ENCODE data around the gene SHROOM1. TPM values are rescaled to one million over a fixed set of nuclear protein-coding genes. Genes with fewer than 3 reads are reported as not detected.

Gene SHROOM1
- total RNA-seq, 1 experiment from 2014 or later: 23.3 TPM

GRCh38 chr5:132777209-132778069 is 53.0 kb downstream of the SHROOM1 start, which contains the start of gene SEPTIN8:
TSS of gene SEPTIN8 (minus strand) at chr5:132777239. CDS start at chr5:132777137, 102 bp downstream.
- Histone ChIP-seq H3F3A (ENCODE audit: insufficient read depth, low read depth) (0 out of 2 replicates have a peak, but pooled peaks cover 5% of the 10 kb centered on the region), H3K27ac (no peak within 1 kb of the TSS), H4K20me1 (ENCODE audit: insufficient read depth) (no peaks in the 10 kb centered on the region), H2AFZ (peak within 1 kb of the TSS; percentile 98), H3K9me2 (ENCODE audit: insufficient read depth) (no peaks in the 10 kb centered on the region), H3K4me1 (replicated peaks; ENCODE audit: insufficient read depth) (peaks cover 15% of the 10 kb centered on the region), H3K4me3 (peak within 1 kb of the TSS; percentile 81), H3K27me3 (ENCODE audit: insufficient read depth, low read depth) (no peaks in the 10 kb centered on the region; the same call in 1 of the 2 replicates), H3K4me2 (peak within 1 kb of the TSS; percentile 94), H3K36me3 (ENCODE audit: low read depth) (no peaks in the 10 kb centered on the region), H3K9me3 (ENCODE audit: insufficient read depth, low read depth) (no peaks in the 10 kb centered on the region), H3K79me2 (ENCODE audit: low read depth) (peaks cover 7% of the 10 kb centered on the region; the same call in 1 of the 2 replicates)
- POLR2A ChIA-PET (ENCODE audit: unreplicated experiment): interaction anchor here (0.5 to 0.6 kb wide), 2 partner anchors 20 to 28 kb away, joined by 4 to 8 read pairs; no protein-coding TSS in a partner anchor
- intact Hi-C loops (cut with micrococcal nuclease; ENCODE audit: unreplicated experiment): no loop called here
- CTCF ChIA-PET: no interaction called here
- BruUV-seq (replicated peaks): no TSS peak
- TF ChIP-seq CTCF (conservative IDR thresholded peaks at IDR 0.05) (no peak), EZH2 (IDR thresholded peaks at IDR 0.05; ENCODE audit: low read depth) (no peak)
- peak in 1 of 2 experiments; percentile 38 for DNase-seq

- no peak for DNase-seq
- peaks cover 15% of the 10 kb centered on the region for H3K4me1 ChIP-seq (replicated peaks; ENCODE audit: insufficient read depth)
- no peaks in the 10 kb centered on the region for H4K20me1 ChIP-seq (ENCODE audit: insufficient read depth)
- 0 out of 2 replicates have a peak, but pooled peaks cover 5% of the 10 kb centered on the region for H3F3A ChIP-seq (ENCODE audit: insufficient read depth, low read depth)
- intact Hi-C loops (cut with micrococcal nuclease; ENCODE audit: unreplicated experiment): no loop called here
- H2AFZ ChIP-seq: peak overlapping the region; percentile 80
- H3K27me3 ChIP-seq (ENCODE audit: insufficient read depth, low read depth): no peaks in the 10 kb centered on the region; the same call in 1 of the 2 replicates
- H3K4me3 ChIP-seq: peak overlapping the region; percentile 81
- H3K9me2 ChIP-seq (ENCODE audit: insufficient read depth): no peaks in the 10 kb centered on the region
- H3K27ac ChIP-seq: no peak overlapping the region
- no peaks in the 10 kb centered on the region for H3K36me3 ChIP-seq (ENCODE audit: low read depth)
- H3K79me2 ChIP-seq (ENCODE audit: low read depth): peaks cover 7% of the 10 kb centered on the region; the same call in 1 of the 2 replicates
- no peak for TF ChIP-seq EZH2 (IDR thresholded peaks at IDR 0.05; ENCODE audit: low read depth)
- no peak for TF ChIP-seq CTCF (conservative IDR thresholded peaks at IDR 0.05)
- no peaks in the 10 kb centered on the region for H3K9me3 ChIP-seq (ENCODE audit: insufficient read depth, low read depth)
- ChIA-PET CTCF (no interaction called here), POLR2A (ENCODE audit: unreplicated experiment) (no interaction called here)
- no TSS peak for BruUV-seq (replicated peaks)
- peak overlapping the region; percentile 81 for H3K4me2 ChIP-seq
These were observed 53.6 kb downstream of the SHROOM1 start for GRCh38 chr5:132776938-132777208.

DNA sequence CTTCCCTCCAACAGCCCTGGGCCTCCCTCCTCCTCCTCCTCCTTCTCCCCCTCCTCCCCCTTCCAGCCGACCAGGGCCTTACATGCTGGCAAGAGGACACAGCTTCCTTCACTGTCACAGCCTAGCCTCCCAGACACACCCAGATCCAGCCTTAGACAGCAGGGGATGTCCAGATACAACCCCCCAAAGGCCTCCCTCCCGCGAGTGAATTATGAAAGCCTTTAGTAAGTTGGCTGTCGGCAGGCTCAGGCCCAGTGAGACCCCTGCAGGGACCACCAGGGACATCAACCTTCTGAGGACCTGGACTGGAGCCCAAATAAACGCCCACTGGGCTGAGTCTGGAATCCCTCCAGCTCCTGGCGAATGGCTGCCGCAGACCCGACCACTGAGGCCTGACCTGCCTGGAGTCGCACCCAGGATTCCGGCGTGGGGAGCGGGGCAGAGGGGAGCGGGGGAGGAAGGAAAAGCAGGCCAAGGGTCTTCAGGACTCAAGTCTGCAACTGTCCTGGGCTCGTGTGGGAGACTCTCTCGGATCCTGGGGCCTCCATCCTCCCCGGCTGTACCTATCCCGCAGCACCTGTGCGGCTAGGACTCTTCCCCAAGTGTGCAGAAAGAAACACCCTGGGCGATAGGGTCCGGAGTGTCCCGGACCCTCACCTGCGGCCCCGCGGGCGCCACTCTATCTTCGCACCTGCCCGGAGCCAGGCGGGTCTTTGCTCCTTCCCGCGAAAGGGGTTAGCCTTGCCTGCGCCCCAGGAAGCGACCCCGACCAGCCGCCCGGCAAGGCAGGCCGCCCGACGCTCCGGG is 54.1 kb downstream of the SHROOM1 start:
- no peaks in the 10 kb centered on the region for H3K9me2 ChIP-seq (ENCODE audit: insufficient read depth)
- H3K4me3 ChIP-seq: peak overlapping the region; percentile 81
- peak overlapping the region; percentile 80 for H2AFZ ChIP-seq
- no peak for TF ChIP-seq CTCF (conservative IDR thresholded peaks at IDR 0.05)
- no peak for TF ChIP-seq EZH2 (IDR thresholded peaks at IDR 0.05; ENCODE audit: low read depth)
- no peak overlapping the region for H3K27ac ChIP-seq
- peaks cover 15% of the 10 kb centered on the region for H3K4me1 ChIP-seq (replicated peaks; ENCODE audit: insufficient read depth)
- no peaks in the 10 kb centered on the region for H4K20me1 ChIP-seq (ENCODE audit: insufficient read depth)
- BruUV-seq (replicated peaks): no TSS peak
- H3K79me2 ChIP-seq (ENCODE audit: low read depth): peaks cover 7% of the 10 kb centered on the region; the same call in 1 of the 2 replicates
- no peaks in the 10 kb centered on the region; the same call in 1 of the 2 replicates for H3K27me3 ChIP-seq (ENCODE audit: insufficient read depth, low read depth)
- H3K36me3 ChIP-seq (ENCODE audit: low read depth): no peaks in the 10 kb centered on the region
- ChIA-PET POLR2A (ENCODE audit: unreplicated experiment) (interaction anchor here (0.6 kb wide), 1 partner anchor 102 kb away, joined by 6 read pairs; no protein-coding TSS in a partner anchor), CTCF (no interaction called here)
- peak overlapping the region; percentile 81 for H3K4me2 ChIP-seq
- 0 out of 2 replicates have a peak, but pooled peaks cover 5% of the 10 kb centered on the region for H3F3A ChIP-seq (ENCODE audit: insufficient read depth, low read depth)
- intact Hi-C loops (cut with micrococcal nuclease; ENCODE audit: unreplicated experiment): no loop called here
- no peak for DNase-seq
- no peaks in the 10 kb centered on the region for H3K9me3 ChIP-seq (ENCODE audit: insufficient read depth, low read depth)
